ENCODE measurements around the gene GJA3.

DNA sequence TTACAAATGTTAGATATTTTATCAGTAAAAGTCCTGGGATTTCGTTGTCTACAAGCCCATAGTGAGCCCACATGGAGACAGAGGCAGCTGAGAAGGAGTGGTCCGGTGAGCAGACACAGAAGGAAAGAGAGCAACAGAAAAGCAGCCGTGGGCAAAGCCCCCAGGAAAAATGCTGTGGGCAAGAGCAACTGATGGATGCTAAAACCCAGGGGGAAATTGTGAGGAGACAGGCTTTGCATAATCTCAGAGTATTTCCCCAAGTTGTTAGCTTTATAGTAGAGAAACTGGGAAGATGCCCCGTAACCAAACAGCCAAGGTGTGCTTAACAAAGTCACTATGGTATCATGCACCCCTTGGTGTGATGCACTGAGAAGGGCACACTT is 35.1 kb downstream of the GJA3 start:
- TF ChIP-seq CTCF (conservative IDR thresholded peaks at IDR 0.05) (no peak), EZH2 (IDR thresholded peaks at IDR 0.05; ENCODE audit: low read depth) (no peak)

Data from PC-9 (cell line).